ENCODE measurements around the gene TRPM8. TPM values are rescaled to one million over a fixed set of nuclear protein-coding genes. Genes with fewer than 3 reads are reported as not detected.

TRPM8 gene
- total RNA-seq, 2 donors from 2014 or later, result 0.78 TPM; not detected in 1

GRCh38 chr2:233944722-233945121 is 27.5 kb downstream of the TRPM8 start:
- H3K4me3 ChIP-seq, result no peak overlapping the region
- H3K9me3 ChIP-seq, result no peaks in the 10 kb centered on the region
- DNase-seq (no peak), ATAC-seq (no peak)
- 41 to 44% methylated on average over 1 of the region's 1 CpG for WGBS, 2 donors
- TF ChIP-seq CTCF (IDR thresholded peaks at IDR 0.05) (no peak), POLR2A (IDR thresholded peaks at IDR 0.05) (no peak)
- no peaks in the 10 kb centered on the region for H3K27me3 ChIP-seq
- no peak overlapping the region for H3K27ac ChIP-seq
- no peaks in the 10 kb centered on the region for H3K36me3 ChIP-seq (replicated peaks in 1 of 2; ENCODE audit: insufficient read depth in 1 of 2, low read depth in 2 of 2)
- intact Hi-C loops (cut with DNase I), result no loop called here
- H3K4me1 ChIP-seq, result no peaks in the 10 kb centered on the region

GRCh38 chr2:233945146-233945545 is 28.0 kb downstream of the TRPM8 start:
- no peak for DNase-seq
- ATAC-seq, result no peak
- TF ChIP-seq CTCF (IDR thresholded peaks at IDR 0.05) (no peak), POLR2A (IDR thresholded peaks at IDR 0.05) (no peak)
- Histone ChIP-seq H3K4me3 (no peak overlapping the region), H3K9me3 (no peaks in the 10 kb centered on the region), H3K4me1 (no peaks in the 10 kb centered on the region), H3K27me3 (no peaks in the 10 kb centered on the region), H3K36me3 (replicated peaks in 1 of 2; ENCODE audit: insufficient read depth in 1 of 2, low read depth in 2 of 2) (no peaks in the 10 kb centered on the region), H3K27ac (no peak overlapping the region)
- intact Hi-C loops (cut with DNase I), result no loop called here
- WGBS, 2 donors, result 72 to 87% methylated on average over 3 of the region's 3 CpGs

- no peaks in the 10 kb centered on the region for H3K36me3 ChIP-seq (replicated peaks in 1 of 2; ENCODE audit: insufficient read depth in 1 of 2, low read depth in 2 of 2)
- intact Hi-C loops (cut with DNase I), result no loop called here
- ATAC-seq, result no peak
- no peak for TF ChIP-seq POLR2A (IDR thresholded peaks at IDR 0.05)
- no peak for TF ChIP-seq CTCF (IDR thresholded peaks at IDR 0.05)
- no peaks in the 10 kb centered on the region for H3K27me3 ChIP-seq
- H3K27ac ChIP-seq, result no peak overlapping the region
- H3K9me3 ChIP-seq, result no peaks in the 10 kb centered on the region
- no peaks in the 10 kb centered on the region for H3K4me1 ChIP-seq
- WGBS, 2 donors, result 70 to 76% methylated on average over 13 of the region's 13 CpGs
- no peak overlapping the region for H3K4me3 ChIP-seq
- DNase-seq, result no peak
Measured at GRCh38 chr2:233950078-233950825, 33.1 kb downstream of the TRPM8 start.

GRCh38 chr2:233952335-233952734 is 35.2 kb downstream of the TRPM8 start:
- intact Hi-C loops (cut with DNase I), result no loop called here
- Histone ChIP-seq H3K36me3 (replicated peaks in 1 of 2; ENCODE audit: insufficient read depth in 1 of 2, low read depth in 2 of 2) (no peaks in the 10 kb centered on the region), H3K27ac (no peak overlapping the region), H3K4me1 (no peaks in the 10 kb centered on the region), H3K9me3 (no peaks in the 10 kb centered on the region), H3K4me3 (no peak overlapping the region), H3K27me3 (no peaks in the 10 kb centered on the region)
- DNase-seq (no peak), ATAC-seq (no peak)
- 54 to 57% methylated on average over 7 of the region's 7 CpGs for WGBS, 2 donors
- TF ChIP-seq CTCF (IDR thresholded peaks at IDR 0.05) (no peak), POLR2A (IDR thresholded peaks at IDR 0.05) (no peak)
